ENCODE results near the gene GRB2. TPM values are rescaled to one million over a fixed set of nuclear protein-coding genes. Genes with fewer than 3 reads are reported as not detected.

The GRB2 gene
- total RNA-seq, 1 experiment from 2014 or later, result 106 TPM

DNA sequence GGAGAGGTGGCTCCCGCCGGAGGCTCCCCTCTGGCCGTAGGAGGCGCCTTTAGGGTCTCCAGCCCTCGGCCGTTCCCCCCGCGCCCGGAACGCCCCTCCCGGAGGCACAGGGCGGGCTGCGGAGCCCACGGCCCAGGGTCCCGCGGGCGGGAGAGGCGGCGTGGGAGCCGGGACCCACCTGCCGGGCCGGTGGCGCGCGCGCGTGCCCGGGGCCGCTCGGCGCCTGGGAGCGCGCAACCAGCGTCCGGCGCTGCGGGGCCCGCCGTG lies 134.6 kb downstream of the GRB2 start, which contains the start of gene MIF4GD:
MIF4GD (minus strand) TSS at position 266 of the 267 bp plus-strand sequence. CDS start 1,036 bp downstream, outside the sequence.
- H3K27me3 ChIP-seq (ENCODE audit: low read length), result no peaks in the 10 kb centered on the region
- no peak for DNase-seq
- H3K27ac ChIP-seq (ENCODE audit: low read length), result peak within 1 kb of the TSS; percentile 70
- H2AFZ ChIP-seq (ENCODE audit: low read length), result peak within 1 kb of the TSS; percentile 84
- H3K9me3 ChIP-seq (ENCODE audit: low read length), result no peaks in the 10 kb centered on the region
- peak within 1 kb of the TSS; percentile 98 for H3K9ac ChIP-seq (ENCODE audit: low read length)
- H3K4me1 ChIP-seq (ENCODE audit: low read length), result peaks cover 33% of the 10 kb centered on the region
- peaks cover 20% of the 10 kb centered on the region for H3K79me2 ChIP-seq (ENCODE audit: low read length)
- H3K36me3 ChIP-seq (ENCODE audit: insufficient read depth, low read length), result peaks cover 14% of the 10 kb centered on the region
- no peaks in the 10 kb centered on the region for H4K20me1 ChIP-seq (ENCODE audit: insufficient read depth, low read depth, low read length)
- peak within 1 kb of the TSS; percentile 94 for H3K4me2 ChIP-seq (ENCODE audit: low read depth, low read length, poor library complexity, severe bottlenecking)
- no peaks in the 10 kb centered on the region for H3K9me2 ChIP-seq (replicated peaks; ENCODE audit: insufficient read depth, low read length)
- H3K4me3 ChIP-seq (ENCODE audit: low read length), result peak within 1 kb of the TSS; percentile 98

DNA sequence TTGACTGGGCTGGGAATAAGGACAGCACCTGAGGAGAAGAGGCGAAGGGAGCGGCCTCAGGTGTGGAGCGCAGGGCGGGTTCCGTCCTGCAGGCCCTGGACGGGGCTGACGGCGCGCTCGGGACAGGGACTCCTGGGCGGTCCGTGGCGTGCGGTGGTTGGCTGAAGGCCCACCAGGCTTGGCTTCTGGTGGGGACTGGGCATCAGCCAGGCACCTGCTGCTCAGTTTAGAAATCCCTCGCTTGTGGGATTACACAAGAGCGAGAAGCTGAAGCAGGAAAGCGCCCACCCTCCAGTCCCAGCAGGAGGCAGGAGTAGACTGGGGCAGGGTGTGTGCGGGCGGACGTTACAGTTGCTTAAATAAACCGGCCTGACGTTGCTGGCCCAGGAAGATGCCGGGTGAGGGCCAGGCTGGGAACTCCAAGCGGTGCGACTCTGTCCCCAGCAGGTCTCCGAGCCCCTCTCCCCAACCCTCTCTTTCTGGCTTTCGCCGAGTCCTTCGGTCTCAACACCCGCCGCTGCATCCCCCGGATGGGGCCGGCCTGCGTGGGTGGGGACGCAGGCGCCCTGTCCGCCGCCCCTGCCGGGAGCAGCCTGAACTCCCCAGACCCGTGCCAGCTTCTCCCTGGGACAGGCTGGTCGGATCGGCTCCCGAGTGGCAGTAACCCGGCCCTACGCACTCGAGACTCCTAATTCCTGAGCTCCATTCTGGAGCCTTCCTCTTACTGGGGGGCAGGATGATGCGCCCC lies 135.1 kb downstream of the GRB2 start:
- Histone ChIP-seq H3K9me3 (ENCODE audit: low read length) (no peaks in the 10 kb centered on the region), H3K79me2 (ENCODE audit: low read length) (peaks cover 20% of the 10 kb centered on the region), H3K27me3 (ENCODE audit: low read length) (no peaks in the 10 kb centered on the region), H3K4me1 (ENCODE audit: low read length) (peaks cover 33% of the 10 kb centered on the region), H4K20me1 (ENCODE audit: insufficient read depth, low read depth, low read length) (no peaks in the 10 kb centered on the region), H3K36me3 (ENCODE audit: insufficient read depth, low read length) (peaks cover 17% of the 10 kb centered on the region), H3K9me2 (replicated peaks; ENCODE audit: insufficient read depth, low read length) (no peaks in the 10 kb centered on the region), H3K9ac (ENCODE audit: low read length) (peak overlapping the region; percentile 98), H3K27ac (ENCODE audit: low read length) (peak overlapping the region; percentile 70), H3K4me2 (ENCODE audit: low read depth, low read length, poor library complexity, severe bottlenecking) (peak overlapping the region; percentile 86), H2AFZ (ENCODE audit: low read length) (peak overlapping the region; percentile 84), H3K4me3 (ENCODE audit: low read length) (peak overlapping the region; percentile 98)
- peak; percentile 84 for DNase-seq

DNA sequence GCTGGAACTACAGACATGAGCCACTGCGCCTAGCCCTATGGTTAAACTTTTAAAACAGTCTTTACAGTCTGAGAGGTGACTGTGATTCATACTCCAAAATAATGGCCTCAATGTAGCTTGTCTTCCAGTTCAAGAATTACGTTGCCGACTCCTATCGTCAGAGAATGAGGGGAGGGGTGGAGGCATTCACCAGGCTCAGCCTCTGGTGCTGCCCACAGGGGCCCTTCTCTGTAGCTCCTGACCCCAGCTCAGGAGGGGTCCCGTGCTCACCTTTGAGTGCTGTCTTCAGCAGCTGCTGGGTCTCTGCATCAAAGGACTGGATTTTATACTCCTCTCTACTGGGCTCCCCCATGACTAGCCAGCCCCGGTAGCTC lies 135.6 kb downstream of the GRB2 start:
- no peaks in the 10 kb centered on the region for H3K27me3 ChIP-seq (ENCODE audit: low read length)
- H3K9ac ChIP-seq (ENCODE audit: low read length), result peak overlapping the region; percentile 98
- peak overlapping the region; percentile 70 for H3K27ac ChIP-seq (ENCODE audit: low read length)
- H3K4me1 ChIP-seq (ENCODE audit: low read length), result peaks cover 33% of the 10 kb centered on the region
- H3K4me2 ChIP-seq (ENCODE audit: low read depth, low read length, poor library complexity, severe bottlenecking), result peak overlapping the region; percentile 86
- H2AFZ ChIP-seq (ENCODE audit: low read length), result 0 out of 2 replicates have a peak overlapping the region, but pooled peaks have one; percentile 84
- no peaks in the 10 kb centered on the region for H3K9me3 ChIP-seq (ENCODE audit: low read length)
- peaks cover 20% of the 10 kb centered on the region for H3K79me2 ChIP-seq (ENCODE audit: low read length)
- H3K36me3 ChIP-seq (ENCODE audit: insufficient read depth, low read length), result peaks cover 14% of the 10 kb centered on the region; the same call in 1 of the 2 replicates
- no peaks in the 10 kb centered on the region for H4K20me1 ChIP-seq (ENCODE audit: insufficient read depth, low read depth, low read length)
- no peak for DNase-seq
- no peaks in the 10 kb centered on the region for H3K9me2 ChIP-seq (replicated peaks; ENCODE audit: insufficient read depth, low read length)
- H3K4me3 ChIP-seq (ENCODE audit: low read length), result peak overlapping the region; percentile 98

Small RNAs within 50 kb of the gene (small RNA-seq; reads per million reads assigned to genes)
- gene MIR3678 (not detected), gene RF00019 (not detected), gene RNU6-938P (not detected)

Other genes with a start within 250 kb of the GRB2 start
- 136 and 177 TPM in 2 replicates for gene SUMO2, start 222.7 kb downstream of the GRB2 start, total RNA-seq (2014; rRNA removed; shearing (Covaris generic); ENCODE audit: low replicate concordance)
- 40.6 and 47.8 TPM in 2 replicates for gene NUP85, start 200.0 kb downstream of the GRB2 start, total RNA-seq (2014; rRNA removed; shearing (Covaris generic); ENCODE audit: low replicate concordance)
- gene GGA3, start 144.1 kb downstream of the GRB2 start, total RNA-seq (2014; rRNA removed; shearing (Covaris generic); ENCODE audit: low replicate concordance), result 23.4 and 45.1 TPM in 2 replicates
- gene MRPS7, start 143.8 kb downstream of the GRB2 start, total RNA-seq (2014; rRNA removed; shearing (Covaris generic); ENCODE audit: low replicate concordance), result 48.8 and 58.7 TPM in 2 replicates
- 44.4 and 63.3 TPM in 2 replicates for gene MIF4GD, start 134.4 kb downstream of the GRB2 start, total RNA-seq (2014; rRNA removed; shearing (Covaris generic); ENCODE audit: low replicate concordance)
- gene SLC25A19, start 116.2 kb downstream of the GRB2 start, total RNA-seq (2014; rRNA removed; shearing (Covaris generic); ENCODE audit: low replicate concordance), result 36.5 and 43.1 TPM in 2 replicates
- gene TMEM94, start 51.0 kb upstream of the GRB2 start, total RNA-seq (2014; rRNA removed; shearing (Covaris generic); ENCODE audit: low replicate concordance), result 20.5 and 20.7 TPM in 2 replicates
- not detected in 2 replicates for gene CASKIN2, start 109.9 kb upstream of the GRB2 start, total RNA-seq (2014; rRNA removed; shearing (Covaris generic); ENCODE audit: low replicate concordance)
- 25.5 and 42.8 TPM in 2 replicates for gene TSEN54, start 110.8 kb upstream of the GRB2 start, total RNA-seq (2014; rRNA removed; shearing (Covaris generic); ENCODE audit: low replicate concordance)
- 6.1 and 7.6 TPM in 2 replicates for gene LLGL2, start 120.0 kb upstream of the GRB2 start, total RNA-seq (2014; rRNA removed; shearing (Covaris generic); ENCODE audit: low replicate concordance)
- 3.8 and 8.0 TPM in 2 replicates for gene MYO15B, start 182.1 kb upstream of the GRB2 start, total RNA-seq (2014; rRNA removed; shearing (Covaris generic); ENCODE audit: low replicate concordance)
- gene SMIM5, start 227.8 kb upstream of the GRB2 start, total RNA-seq (2014; rRNA removed; shearing (Covaris generic); ENCODE audit: low replicate concordance), result not detected in 2 replicates

Measured in Karpas-422 (cell line).